Mesenchymal stem cell (in vitro differentiated cells and primary cell): Measurements from ENCODE around the gene POTEB2. TPM values are rescaled to one million over a fixed set of nuclear protein-coding genes. Genes with fewer than 3 reads are reported as not detected.
"Not testable (repeated sequence)": the region's sequence is repeated elsewhere in the genome, so short reads cannot be mapped to it uniquely, and the experiment has no call there.

ENCODE experiments used
- DNase-seq: peaks from one replicate; pipeline ENCODE4 v3.0.0-alpha.2; 2013
- H2AFZ ChIP-seq: one replicate; pipeline ENCODE4 v1.6.1; 2013; ENCODE audit warnings: low read depth, mild to moderate bottlenecking, control low read depth, inconsistent platforms, low read length, moderate library complexity
- H2AK5ac ChIP-seq: 2 replicates; pipeline ENCODE4 v1.6.1; 2013; ENCODE audit warnings: low read length, moderate library complexity, mild to moderate bottlenecking, inconsistent platforms; ENCODE audit not compliant: severe bottlenecking
- H2BK120ac ChIP-seq: one replicate; pipeline ENCODE4 v1.6.1; 2013; ENCODE audit warnings: low read depth, mild to moderate bottlenecking, inconsistent platforms, low read length, moderate library complexity
- H2BK12ac ChIP-seq, 2 experiments: one replicate each; pipeline ENCODE4 v1.6.1; 2013; ENCODE audit warnings: inconsistent platforms in 2 of 2, low read length in 2 of 2, mild to moderate bottlenecking in 2 of 2, moderate library complexity in 2 of 2, control low read depth in 1 of 2
- H2BK15ac ChIP-seq: one replicate; pipeline ENCODE4 v1.6.1; 2013; ENCODE audit warnings: mild to moderate bottlenecking, low read depth, inconsistent platforms; ENCODE audit not compliant: poor library complexity, severe bottlenecking
- H2BK5ac ChIP-seq: 2 replicates; pipeline ENCODE4 v1.6.1; 2013; ENCODE audit warnings: low read depth, mild to moderate bottlenecking, low read length, control low read depth, inconsistent platforms; ENCODE audit not compliant: poor library complexity, severe bottlenecking
- H3K14ac ChIP-seq, 2 experiments: one replicate each; pipeline ENCODE4 v1.6.1; 2013; ENCODE audit warnings: inconsistent platforms in 2 of 2, low read length in 2 of 2, control low read depth in 1 of 2, mild to moderate bottlenecking in 1 of 2, moderate library complexity in 1 of 2
- H3K18ac ChIP-seq, 2 experiments: one replicate each; pipeline ENCODE4 v1.6.1; 2013; ENCODE audit warnings: inconsistent platforms in 2 of 2, low read length in 2 of 2, control low read depth in 1 of 2, low read depth in 1 of 2, mild to moderate bottlenecking in 1 of 2
- H3K23ac ChIP-seq, 2 experiments: one replicate each; pipeline ENCODE4 v1.6.1; 2013; ENCODE audit warnings: inconsistent platforms in 2 of 2, low read length in 2 of 2, mild to moderate bottlenecking in 2 of 2, moderate library complexity in 2 of 2, control low read depth in 1 of 2
- H3K27ac ChIP-seq: 2 replicates; pipeline ENCODE4 v1.5.1; 2013; ENCODE audit warnings: mild to moderate bottlenecking, moderate library complexity, low read length, control low read depth, inconsistent platforms; ENCODE audit not compliant: poor library complexity, severe bottlenecking
- H3K27me3 ChIP-seq, 2 experiments: 2 replicates each; pipeline versions ENCODE4 v1.6.1 to v1.7.0; 2013; ENCODE audit warnings: low read length in 2 of 2, mild to moderate bottlenecking in 2 of 2, moderate library complexity in 2 of 2, control low read depth in 1 of 2, inconsistent platforms in 1 of 2; ENCODE audit not compliant: control insufficient read depth in 1 of 2, insufficient read depth in 1 of 2
- H3K36me3 ChIP-seq, 2 experiments: 2 replicates each; pipeline versions ENCODE4 v1.6.1 to v1.7.0; 2013; ENCODE audit warnings: low read length in 2 of 2, control low read depth in 1 of 2, inconsistent platforms in 1 of 2, low read depth in 1 of 2, mild to moderate bottlenecking in 1 of 2; ENCODE audit not compliant: insufficient read depth in 2 of 2, control insufficient read depth in 1 of 2
- H3K4ac ChIP-seq, 2 experiments: one replicate each; pipeline ENCODE4 v1.6.1; 2013; ENCODE audit warnings: inconsistent platforms in 2 of 2, low read length in 2 of 2, mild to moderate bottlenecking in 2 of 2, moderate library complexity in 2 of 2, control low read depth in 1 of 2, low read depth in 1 of 2
- H3K4me1 ChIP-seq: 2 replicates; pipeline ENCODE4 v1.6.1; 2013; ENCODE audit warnings: low read depth, low read length, control low read depth; ENCODE audit not compliant: control insufficient read depth, insufficient read depth
- H3K4me2 ChIP-seq: 2 replicates; pipeline ENCODE4 v1.6.1; 2013; ENCODE audit warnings: low read length, mild to moderate bottlenecking, inconsistent platforms; ENCODE audit not compliant: poor library complexity, severe bottlenecking
- H3K4me3 ChIP-seq, 2 experiments: 2 replicates each; pipeline versions ENCODE4 v1.5.1 to v1.7.0; 2013; ENCODE audit warnings: low read length in 2 of 2, mild to moderate bottlenecking in 2 of 2, control low read depth in 1 of 2, low read depth in 1 of 2; ENCODE audit not compliant: insufficient read depth in 1 of 2
- H3K79me1 ChIP-seq: replicated peaks from 2 replicates; pipeline ENCODE4 v1.6.1; 2013; ENCODE audit warnings: mild to moderate bottlenecking, control low read depth, low read length, inconsistent platforms; ENCODE audit not compliant: poor library complexity, severe bottlenecking
- H3K9ac ChIP-seq: 2 replicates; pipeline ENCODE4 v1.7.0; 2013; ENCODE audit warnings: mild to moderate bottlenecking, low read length, moderate library complexity
- H3K9me3 ChIP-seq: 2 replicates; pipeline ENCODE4 v1.7.0; 2013; ENCODE audit warnings: mild to moderate bottlenecking, low read length; ENCODE audit not compliant: control insufficient read depth
- H4K8ac ChIP-seq: one replicate; pipeline ENCODE4 v1.6.1; 2013; ENCODE audit warnings: inconsistent platforms, mild to moderate bottlenecking, low read length, moderate library complexity
- H4K91ac ChIP-seq: one replicate; pipeline ENCODE4 v1.6.1; 2013; ENCODE audit warnings: mild to moderate bottlenecking, low read length, inconsistent platforms
- WGBS: methylation state at CpG from one replicate; pipeline ENCODE4 v1.1.7; 2013; ENCODE audit warnings: mixed read lengths; 5-methylcytosine and 5-hydroxymethylcytosine counted together
- polyA plus RNA-seq, 2 experiments: library from polyadenylated mRNA; stranded (reverse); fragments of 200-250 nt; gene quantifications; one replicate each; pipeline ENCODE4 v1.2.3, GENCODE V29; 2013

The POTEB2 gene
- not detected for polyA plus RNA-seq (2013, experiment 1 of 2)
- not detected for polyA plus RNA-seq (2013, experiment 2 of 2)

- not testable (repeated sequence) for H2AFZ ChIP-seq, H3K27ac ChIP-seq, DNase-seq, H3K14ac ChIP-seq, H3K36me3 ChIP-seq, H4K91ac ChIP-seq, H3K79me1 ChIP-seq, H3K4me3 ChIP-seq, H2AK5ac ChIP-seq, H3K18ac ChIP-seq, H2BK5ac ChIP-seq, H3K4me1 ChIP-seq, H3K9me3 ChIP-seq, H2BK12ac ChIP-seq, H3K27me3 ChIP-seq, H3K23ac ChIP-seq, H3K9ac ChIP-seq, H3K4ac ChIP-seq, H2BK15ac ChIP-seq, H2BK120ac ChIP-seq, H4K8ac ChIP-seq, H3K4me2 ChIP-seq
- no CpG with 5 or more reads among the region's 9 CpGs for WGBS
Observed at GRCh38 chr15:20866214-20866613, at the start of gene POTEB2. TSS of gene POTEB2 (minus strand) at chr15:20866314. CDS start at chr15:20866281, 33 bp downstream.

- H4K91ac ChIP-seq, H3K79me1 ChIP-seq, H2BK15ac ChIP-seq, H3K27me3 ChIP-seq, H3K23ac ChIP-seq, H3K4me2 ChIP-seq, H4K8ac ChIP-seq, DNase-seq, H2AK5ac ChIP-seq, H3K27ac ChIP-seq, H3K4me3 ChIP-seq, H3K9ac ChIP-seq, H3K4ac ChIP-seq, H2BK120ac ChIP-seq, H3K18ac ChIP-seq, H3K9me3 ChIP-seq, H3K4me1 ChIP-seq, H3K14ac ChIP-seq, H2AFZ ChIP-seq, H2BK5ac ChIP-seq, H2BK12ac ChIP-seq, H3K36me3 ChIP-seq: not testable (repeated sequence)
- WGBS = no CpG with 5 or more reads among the region's 5 CpGs
Observed at GRCh38 chr15:20879916-20880315, 13.8 kb upstream of the POTEB2 start.

- not testable (repeated sequence) for H2BK12ac ChIP-seq, H4K8ac ChIP-seq, H2BK15ac ChIP-seq, H2BK5ac ChIP-seq, DNase-seq, H3K4me3 ChIP-seq, H3K23ac ChIP-seq, H2AK5ac ChIP-seq, H3K4ac ChIP-seq, H3K18ac ChIP-seq, H3K14ac ChIP-seq, H2BK120ac ChIP-seq, H3K4me2 ChIP-seq, H3K36me3 ChIP-seq, H3K27ac ChIP-seq, H3K27me3 ChIP-seq, H3K9ac ChIP-seq, H3K4me1 ChIP-seq, H3K79me1 ChIP-seq, H2AFZ ChIP-seq, H3K9me3 ChIP-seq, H4K91ac ChIP-seq
- WGBS = no CpG with 5 or more reads among the region's 48 CpGs
Observed at GRCh38 chr15:20878464-20878863, 12.3 kb upstream of the POTEB2 start.

GRCh38 chr15:20877819-20878218, 11.7 kb upstream of the POTEB2 start:
- no CpG with 5 or more reads among the region's 37 CpGs for WGBS
- not testable (repeated sequence) for H3K14ac ChIP-seq, DNase-seq, H3K4me1 ChIP-seq, H3K18ac ChIP-seq, H3K36me3 ChIP-seq, H4K91ac ChIP-seq, H3K4me2 ChIP-seq, H3K27ac ChIP-seq, H4K8ac ChIP-seq, H2AFZ ChIP-seq, H3K4me3 ChIP-seq, H3K27me3 ChIP-seq, H2BK15ac ChIP-seq, H3K23ac ChIP-seq, H2BK120ac ChIP-seq, H3K9ac ChIP-seq, H3K4ac ChIP-seq, H2BK12ac ChIP-seq, H3K79me1 ChIP-seq, H2BK5ac ChIP-seq, H2AK5ac ChIP-seq, H3K9me3 ChIP-seq
